Uterus (tissue), 4 donors: Measurements from ENCODE around the gene CST3. TPM values are rescaled to one million over a fixed set of nuclear protein-coding genes. Genes with fewer than 3 reads are reported as not detected.
A peak's percentile ranks its signal among the peaks of the same experiment; 100 is the strongest.
"Not testable (repeated sequence)": the region's sequence is repeated elsewhere in the genome, so short reads cannot be mapped to it uniquely, and the experiment has no call there.

ENCODE experiments used
- DNase-seq, 2 donors: peaks; one replicate each; pipeline ENCODE4 v3.0.0-alpha.2; 2019 to 2020
- H3K27ac ChIP-seq, 2 donors: fragments of 200-600 bp; sonication (generic); 1 replicate in 1 of 2; 2 replicates in 1 of 2; pipeline ENCODE4 v1.5.1; 2016 to 2018
- H3K27me3 ChIP-seq, 2 donors: fragments of 200-600 bp; sonication (generic); one replicate each; pipeline ENCODE4 v1.5.1; 2018 to 2019; ENCODE audit warnings: control low read depth in 1 of 2
- H3K36me3 ChIP-seq, 2 donors: fragments of 200-600 bp; sonication (generic); one replicate each; pipeline ENCODE4 v1.5.1; 2019; ENCODE audit warnings: control low read depth in 1 of 2
- H3K4me1 ChIP-seq, 2 donors: fragments of 200-600 bp; sonication (generic); one replicate each; pipeline ENCODE4 v1.5.1; 2018 to 2019; ENCODE audit warnings: control low read depth in 1 of 2
- H3K4me3 ChIP-seq, 2 donors: fragments of 200-600 bp; sonication (generic); 1 replicate in 1 of 2; 2 replicates in 1 of 2; pipeline ENCODE4 v1.5.1; 2018 to 2019; ENCODE audit warnings: mild to moderate bottlenecking in 1 of 2
- H3K9me3 ChIP-seq, 2 donors: fragments of 200-600 bp; sonication (generic); one replicate each; pipeline ENCODE4 v1.5.1; 2019; ENCODE audit warnings: control low read depth in 1 of 2
- CTCF ChIP-seq, 4 experiments: fragments of 200-600 bp in 2 of 4; fragments of 450-650 bp in 2 of 4; sonication (generic) in 2 of 4; IDR thresholded peaks; one replicate each; pipeline ENCODE4 v1.5.1; 2016 to 2019; ENCODE audit warnings: antibody characterized with exemption in 4 of 4, mild to moderate bottlenecking in 2 of 4, moderate library complexity in 1 of 4
- POLR2A ChIP-seq, 2 donors: fragments of 450-650 bp; IDR thresholded peaks; one replicate each; pipeline ENCODE4 v1.6.1; 2016; ENCODE audit warnings: antibody characterized with exemption in 2 of 2, mild to moderate bottlenecking in 1 of 2, moderate library complexity in 1 of 2
- intact Hi-C: fragments of 100-400 bp; cut with DNase I; formaldehyde crosslinking; loops from one replicate; pipeline ENCODE4 v1.15.1; 2023; ENCODE audit warnings: low total_unique reads
- total RNA-seq, 4 donors: library from RNA; depleted of rRNA in 3 of 4; stranded (reverse); fragments of >200 nt in 3 of 4; gene quantifications; one replicate each; pipeline versions ENCODE4 v1.1.0 to v1.2.4, GENCODE V29; 2014 to 2023
- donor health status: DM: yes; HTN: yes; CAD: no.

The CST3 gene
- total RNA-seq, 4 donors from 2014 or later: 205 to 1,148 (median 624) TPM

DNA sequence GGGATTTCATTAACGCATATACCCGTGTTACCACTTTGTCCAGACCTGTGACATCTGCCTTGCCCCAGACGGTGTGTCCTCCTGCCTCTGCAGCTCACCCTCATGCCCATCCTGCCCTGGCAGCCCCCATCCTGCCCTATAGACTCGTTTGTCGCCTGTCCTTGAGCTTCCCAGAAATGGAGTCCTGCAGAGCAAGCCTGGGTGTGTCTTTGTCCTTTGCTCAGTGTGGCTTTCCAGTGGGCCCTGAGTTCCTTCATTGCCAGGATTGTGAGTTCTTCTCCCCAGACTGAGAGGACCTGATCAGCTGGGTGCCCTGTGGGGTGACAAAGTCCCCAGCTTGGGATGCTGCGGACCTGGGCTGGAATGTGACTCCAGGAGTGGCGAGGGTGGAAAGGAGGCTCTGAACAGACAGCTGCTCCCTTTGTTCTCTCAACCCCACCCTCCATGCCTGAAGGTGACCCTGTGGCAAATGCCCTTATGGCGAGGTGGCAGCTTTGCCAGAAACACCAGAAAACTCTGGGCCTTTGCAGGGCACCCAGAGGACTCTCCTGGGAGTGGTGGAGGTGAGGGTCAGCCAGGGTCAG is 2.4 kb upstream of the CST3 start:
- intact Hi-C loops: no loop called here
- Histone ChIP-seq H3K9me3 (no peaks in the 10 kb centered on the region), H3K27ac (no peak overlapping the region), H3K27me3 (no peaks in the 10 kb centered on the region), H3K36me3 (no peaks in the 10 kb centered on the region), H3K4me1 (peaks cover 5 to 9% of the 10 kb centered on the region in 2 donors), H3K4me3 (no peak overlapping the region)
- TF ChIP-seq CTCF (IDR thresholded peaks at IDR 0.05) (no peak), POLR2A (IDR thresholded peaks at IDR 0.05) (no peak)
- DNase-seq: no peak

DNA sequence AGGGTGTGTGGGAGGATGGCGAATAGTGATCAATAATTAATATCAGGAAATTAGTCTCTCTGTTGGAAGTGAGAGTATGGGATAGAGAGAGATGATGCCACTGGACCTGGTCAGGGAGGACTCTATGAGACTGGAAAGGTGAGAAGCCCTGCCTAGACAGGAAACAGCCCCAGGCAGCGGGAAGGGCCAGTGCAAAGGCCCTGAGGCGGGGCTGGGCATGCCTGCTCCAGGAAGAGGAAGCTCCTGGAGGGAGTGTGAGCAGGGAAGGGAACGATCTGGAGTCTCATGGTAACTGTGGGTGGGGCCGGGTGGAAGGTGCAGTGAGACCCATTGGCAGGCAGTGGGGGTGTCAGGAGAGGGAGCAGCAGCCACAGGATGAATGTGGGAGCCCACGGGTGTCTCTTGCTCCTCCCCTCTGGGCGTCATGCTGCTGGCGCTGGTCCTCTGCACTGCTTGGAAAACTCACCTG is 1.8 kb upstream of the CST3 start:
- Histone ChIP-seq H3K4me1 (peaks cover 9 to 11% of the 10 kb centered on the region in 2 donors), H3K9me3 (no peaks in the 10 kb centered on the region), H3K4me3 (no peak overlapping the region), H3K27ac (no peak overlapping the region), H3K27me3 (no peaks in the 10 kb centered on the region), H3K36me3 (no peaks in the 10 kb centered on the region)
- DNase-seq: no peak
- intact Hi-C loops: no loop called here
- TF ChIP-seq POLR2A (IDR thresholded peaks at IDR 0.05) (no peak), CTCF (IDR thresholded peaks at IDR 0.05) (no peak)

- DNase-seq: no peak
- TF ChIP-seq CTCF (IDR thresholded peaks at IDR 0.05) (no peak), POLR2A (IDR thresholded peaks at IDR 0.05) (no peak)
- no peaks in the 10 kb centered on the region for H3K27me3 ChIP-seq
- H3K9me3 ChIP-seq: no peaks in the 10 kb centered on the region
- intact Hi-C loops: no loop called here
- peak overlapping the region in 1 of 2 donors; percentile 90 for H3K4me3 ChIP-seq
- peaks cover 9 to 12% of the 10 kb centered on the region in 2 donors for H3K4me1 ChIP-seq
- H3K27ac ChIP-seq: peak overlapping the region; percentile 61 to 99
- no peaks in the 10 kb centered on the region for H3K36me3 ChIP-seq
Observed at GRCh38 chr20:23638309-23638708, 554 bp upstream of the CST3 start.

DNA sequence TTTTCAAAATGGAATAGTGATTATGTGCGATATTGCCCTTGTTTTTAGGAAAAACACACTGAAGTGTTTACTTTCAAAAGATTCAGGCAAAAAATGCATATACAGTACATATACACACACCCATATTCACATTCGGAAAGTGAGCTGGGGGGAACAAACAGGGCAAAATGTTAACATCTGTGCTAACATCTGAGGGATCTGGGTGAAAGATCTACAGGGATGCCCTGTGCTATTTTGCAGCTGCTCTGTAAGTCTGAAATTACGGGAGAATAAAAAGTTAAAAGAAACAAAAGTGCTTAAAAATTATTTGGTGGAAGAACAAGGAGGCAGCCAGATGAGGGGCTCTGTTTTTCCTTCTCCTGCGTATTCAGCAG is 860 bp downstream of the CST3 start:
- Histone ChIP-seq H3K4me3 (peak overlapping the region; percentile 78 to 90), H3K36me3 (no peaks in the 10 kb centered on the region), H3K27ac (peak overlapping the region; percentile 81 to 99), H3K27me3 (no peaks in the 10 kb centered on the region), H3K4me1 (peaks cover 9 to 12% of the 10 kb centered on the region in 2 donors), H3K9me3 (no peaks in the 10 kb centered on the region)
- intact Hi-C loops: no loop called here
- TF ChIP-seq POLR2A (IDR thresholded peaks at IDR 0.05): no peak
- TF ChIP-seq CTCF (IDR thresholded peaks at IDR 0.05): no peak
- no peak for DNase-seq

DNA sequence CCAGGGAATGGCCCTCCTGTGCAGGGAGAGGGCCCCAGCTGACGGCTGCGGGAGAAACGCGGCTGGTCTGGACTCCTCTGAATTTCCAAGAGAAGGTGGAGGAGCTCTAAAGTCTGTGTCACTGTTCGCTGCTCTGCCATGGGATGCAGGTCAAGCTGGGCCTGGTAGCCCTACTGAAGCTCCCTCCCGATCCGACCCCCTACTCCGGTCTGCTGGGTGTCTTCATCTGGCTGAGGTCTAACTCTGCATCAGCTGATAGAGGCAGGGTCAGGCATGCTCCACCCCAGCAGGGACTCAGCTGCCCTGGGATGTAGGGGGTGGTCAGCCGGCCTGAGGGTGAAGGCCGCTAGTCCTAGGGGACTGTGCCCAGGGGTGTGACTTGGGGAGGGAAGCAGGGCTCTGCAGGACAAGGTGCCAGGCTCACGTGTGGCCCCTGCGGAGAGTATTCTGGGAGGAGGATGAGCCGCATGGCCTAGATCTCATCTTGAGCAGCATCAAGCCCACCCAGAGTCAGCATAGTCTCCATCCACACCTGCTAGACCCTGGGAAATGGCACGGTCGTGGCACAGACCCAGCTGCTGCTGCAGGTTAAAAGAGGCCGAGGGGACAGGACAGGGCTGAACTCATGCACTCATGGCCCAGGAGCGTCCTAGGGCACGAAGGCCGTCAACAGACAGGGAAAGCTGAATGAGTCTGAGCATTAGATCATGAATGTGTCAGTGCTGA is 1.4 kb downstream of the CST3 start:
- Histone ChIP-seq H3K27ac (peak overlapping the region; percentile 81 to 99), H3K4me3 (peak overlapping the region; percentile 78 to 90), H3K27me3 (no peaks in the 10 kb centered on the region), H3K4me1 (peaks cover 9 to 12% of the 10 kb centered on the region in 2 donors), H3K36me3 (no peaks in the 10 kb centered on the region), H3K9me3 (no peaks in the 10 kb centered on the region)
- no peak for TF ChIP-seq POLR2A (IDR thresholded peaks at IDR 0.05)
- TF ChIP-seq CTCF (IDR thresholded peaks at IDR 0.05): no peak
- intact Hi-C loops: no loop called here
- DNase-seq: no peak

DNA sequence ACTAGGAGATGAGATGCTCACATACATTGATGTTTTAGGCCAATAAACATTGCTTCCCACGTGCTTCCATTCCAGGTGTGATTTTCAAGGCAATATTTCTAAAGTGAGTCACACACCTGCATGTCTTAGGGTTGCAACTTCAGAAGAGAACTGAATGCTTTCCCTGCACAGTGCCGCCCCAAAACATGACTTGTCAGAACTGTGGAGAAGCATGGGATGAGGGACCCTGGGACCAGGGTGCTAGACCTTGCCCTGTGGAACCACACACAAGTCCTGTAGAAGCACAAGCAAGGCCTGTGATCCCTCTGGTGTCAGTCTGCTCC is 2.0 kb downstream of the CST3 start:
- intact Hi-C loops, DNase-seq, H3K27me3 ChIP-seq, H3K36me3 ChIP-seq, H3K9me3 ChIP-seq: not testable (repeated sequence)
- Histone ChIP-seq H3K4me1 (peaks cover 9 to 12% of the 10 kb centered on the region in 2 donors), H3K4me3 (peak overlapping the region; percentile 78 to 90), H3K27ac (peak overlapping the region; percentile 81 to 99)
